GM13977 (cell line): Measurements from ENCODE around the gene EPHB1.

Experiments used
- DNase-seq: peaks from one replicate; pipeline ENCODE4 v3.0.0; 2012; ENCODE audit warnings: low spot score
- in situ Hi-C: fragments of 300-500 bp; cut with MboI; formaldehyde crosslinking; loops from one replicate; pipeline ENCODE4 v1.12.0; 2022; ENCODE audit warnings: low sequenced_read_pairs, low pct_unique_long_range_greater_than_20kb, mixed read lengths, inconsistent platforms; ENCODE audit not compliant: unreplicated experiment
- TF ChIP-seq, protein P1 (sequence below): IDR thresholded peaks from 2 replicates; pipeline ENCODE4 v1.5.1; 2012; ENCODE audit warnings: mild to moderate bottlenecking, control low read depth; ENCODE audit not compliant: insufficient read depth; ENCODE audit errors: extremely low read depth, missing control alignments

The EPHB1 gene

DNA sequence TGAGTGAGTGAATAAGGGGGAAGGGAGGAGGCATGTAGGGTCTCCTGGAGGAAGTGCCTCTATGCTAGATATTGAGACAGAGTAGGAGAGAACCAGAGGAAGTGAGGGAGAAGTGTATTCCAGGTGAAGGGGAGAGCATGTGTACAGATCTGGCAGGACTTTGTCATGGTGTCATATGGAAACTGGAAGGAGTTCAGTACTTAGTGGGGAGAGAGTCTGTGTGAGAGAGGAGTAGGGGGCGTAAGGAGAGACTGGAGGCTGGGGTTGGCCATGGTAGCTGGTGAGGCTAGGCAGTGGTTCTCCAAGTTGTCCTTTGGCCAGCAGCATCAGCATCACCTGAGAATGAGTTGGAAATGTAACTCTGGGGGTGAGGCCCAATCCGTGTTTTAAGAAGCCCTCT lies 29.6 kb upstream of the EPHB1 start:
- DNase-seq = no peak
- TF ChIP-seq, protein P1, sequence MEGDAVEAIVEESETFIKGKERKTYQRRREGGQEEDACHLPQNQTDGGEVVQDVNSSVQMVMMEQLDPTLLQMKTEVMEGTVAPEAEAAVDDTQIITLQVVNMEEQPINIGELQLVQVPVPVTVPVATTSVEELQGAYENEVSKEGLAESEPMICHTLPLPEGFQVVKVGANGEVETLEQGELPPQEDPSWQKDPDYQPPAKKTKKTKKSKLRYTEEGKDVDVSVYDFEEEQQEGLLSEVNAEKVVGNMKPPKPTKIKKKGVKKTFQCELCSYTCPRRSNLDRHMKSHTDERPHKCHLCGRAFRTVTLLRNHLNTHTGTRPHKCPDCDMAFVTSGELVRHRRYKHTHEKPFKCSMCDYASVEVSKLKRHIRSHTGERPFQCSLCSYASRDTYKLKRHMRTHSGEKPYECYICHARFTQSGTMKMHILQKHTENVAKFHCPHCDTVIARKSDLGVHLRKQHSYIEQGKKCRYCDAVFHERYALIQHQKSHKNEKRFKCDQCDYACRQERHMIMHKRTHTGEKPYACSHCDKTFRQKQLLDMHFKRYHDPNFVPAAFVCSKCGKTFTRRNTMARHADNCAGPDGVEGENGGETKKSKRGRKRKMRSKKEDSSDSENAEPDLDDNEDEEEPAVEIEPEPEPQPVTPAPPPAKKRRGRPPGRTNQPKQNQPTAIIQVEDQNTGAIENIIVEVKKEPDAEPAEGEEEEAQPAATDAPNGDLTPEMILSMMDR = no peak
- in situ Hi-C loops = no loop called here

DNA sequence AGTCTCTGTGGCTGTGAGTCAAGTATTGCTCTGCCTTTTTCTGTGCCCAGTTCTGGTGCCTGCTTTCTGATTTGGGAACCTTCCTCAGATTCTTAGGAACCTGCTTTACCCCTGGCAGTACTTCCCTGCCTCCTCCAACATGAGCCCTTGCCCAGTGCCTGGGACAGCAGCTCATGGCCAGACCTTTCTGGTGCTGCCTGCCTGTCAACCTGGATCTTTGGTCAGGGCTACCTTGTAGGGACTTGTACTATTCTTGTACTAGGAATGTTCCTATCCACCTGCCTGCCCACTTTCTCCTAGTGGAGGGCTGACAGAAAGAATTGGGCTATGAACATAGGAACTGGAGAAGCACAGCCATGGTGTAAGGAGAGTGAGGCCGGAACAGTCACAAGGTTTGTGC lies 28.8 kb upstream of the EPHB1 start:
- no peak for DNase-seq
- in situ Hi-C loops = no loop called here

DNA sequence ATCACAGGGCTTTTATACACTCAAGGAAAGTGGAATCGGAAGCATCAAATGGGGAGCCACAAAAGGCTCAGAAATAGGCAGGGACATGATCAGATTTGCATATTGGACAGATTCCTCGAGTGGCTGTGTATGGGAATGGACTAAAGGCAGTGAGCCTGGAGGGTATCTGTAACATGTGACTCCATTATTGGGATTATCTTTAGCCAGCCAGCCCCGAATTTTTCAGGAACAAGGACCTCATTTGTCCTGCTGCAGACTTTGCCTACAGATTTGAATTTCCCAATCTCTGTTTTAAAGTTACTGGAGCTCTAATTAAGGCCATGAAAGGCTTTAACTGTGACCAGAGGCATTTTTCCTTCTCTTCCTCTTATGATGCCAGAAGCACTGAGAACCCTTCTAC lies 26.9 kb upstream of the EPHB1 start:
- in situ Hi-C loops = no loop called here
- TF ChIP-seq, protein P1 = no peak
- no peak for DNase-seq

More for the DNA sequence above, 28.8 kb upstream of the EPHB1 start:
- TF ChIP-seq, protein P1 = no peak

DNA sequence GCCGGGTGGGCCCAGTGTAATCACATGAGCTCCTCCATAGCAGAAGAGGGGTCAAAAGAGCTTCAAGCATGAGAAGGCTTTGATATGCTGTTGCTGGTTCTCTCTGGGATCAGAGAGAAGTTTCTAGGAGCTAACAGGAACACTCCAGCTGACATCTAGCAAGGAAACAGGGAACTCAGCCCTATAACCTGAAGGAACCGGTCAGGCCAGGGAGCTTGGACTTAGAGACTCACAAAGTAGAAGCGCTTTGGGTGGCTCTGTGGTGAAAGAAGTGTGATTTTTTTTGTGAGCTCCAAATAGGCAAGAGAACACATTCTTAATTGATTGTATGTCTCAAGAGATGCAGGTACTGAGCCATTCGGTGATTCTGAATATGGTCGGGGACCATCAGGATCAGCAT lies 26.2 kb upstream of the EPHB1 start:
- in situ Hi-C loops = no loop called here
- no peak for DNase-seq
- TF ChIP-seq, protein P1 = no peak

- no peak for DNase-seq
- TF ChIP-seq, protein P1 = no peak
- in situ Hi-C loops = no loop called here
Observed at GRCh38 chr3:134769287-134769868, 25.7 kb upstream of the EPHB1 start.

DNA sequence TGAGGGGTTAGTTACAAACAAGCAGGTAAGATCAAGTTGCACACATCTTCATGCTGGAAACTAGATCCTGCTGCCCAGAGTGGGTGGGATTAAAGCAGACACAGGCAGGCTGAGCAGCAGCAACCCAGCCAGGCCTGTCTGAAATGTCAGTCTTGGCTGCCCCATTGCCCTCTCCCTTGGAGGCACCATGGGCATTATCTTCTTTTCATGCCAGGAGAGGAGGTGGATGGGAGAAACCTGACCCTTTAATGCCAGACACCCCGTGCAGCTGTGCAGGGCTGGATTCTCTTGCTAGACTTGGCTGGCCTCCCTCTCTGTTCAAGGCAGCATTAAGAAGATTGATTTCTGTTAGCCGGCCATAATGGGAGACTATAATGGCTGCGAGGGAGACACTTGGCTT lies 23.0 kb upstream of the EPHB1 start:
- no peak for DNase-seq
- in situ Hi-C loops = no loop called here

More for the DNA sequence above, 23.0 kb upstream of the EPHB1 start:
- TF ChIP-seq, protein P1 = no peak
